Fibroblast of lung (primary cell): ENCODE measurements around the gene PRSS48. TPM values are rescaled to one million over a fixed set of nuclear protein-coding genes. Genes with fewer than 3 reads are reported as not detected.

Experiments
- polyA plus RNA-seq, 2 donors: library from polyadenylated mRNA; depleted of rRNA in 1 of 2; stranded (reverse) in 1 of 2; unstranded in 1 of 2; fragments of >200 nt; gene quantifications; 2 replicates each; pipeline ENCODE4 v1.2.1, GENCODE V29; 2011 to 2012; ENCODE audit warnings: missing spikeins in 1 of 2
- total RNA-seq: library from RNA; depleted of rRNA; stranded (reverse); fragments of >200 nt; gene quantifications from 2 replicates; pipeline ENCODE4 v1.2.1, GENCODE V29; 2014

The PRSS48 gene
- total and polyA plus RNA-seq, 2 donors (not counting 1 experiment from before 2014, with no cell fraction given), result not detected

Other genes starting within 250 kb of the PRSS48 start
- 1,918 and 2,917 TPM in 2 replicates for gene RPS3A, start 177.5 kb upstream of the PRSS48 start, total RNA-seq
- gene RPS3A, start 177.5 kb upstream of the PRSS48 start, polyA plus RNA-seq, result 2,236 and 2,843 TPM in 2 replicates
- gene SH3D19, start 48.4 kb downstream of the PRSS48 start, total RNA-seq, result 17.7 and 31.4 TPM in 2 replicates
- 41.3 and 53.0 TPM in 2 replicates for gene SH3D19, start 48.4 kb downstream of the PRSS48 start, polyA plus RNA-seq
- under 0.01 TPM in 2 replicates for gene FHIP1A, start 132.0 kb downstream of the PRSS48 start, total RNA-seq
- 0.07 and 0.09 TPM in 2 replicates for gene FHIP1A, start 132.0 kb downstream of the PRSS48 start, polyA plus RNA-seq